HG02981 (cell line): ENCODE data around the gene TMEM101.
A peak's percentile ranks its signal among the peaks of the same experiment; 100 is the strongest.
"Not testable (repeated sequence)": the region's sequence is repeated elsewhere in the genome, so short reads cannot be mapped to it uniquely, and the experiment has no call there.

ENCODE experiments used
- ATAC-seq: cut with Tn5 transposase; IDR thresholded peaks from one replicate; pipeline ENCODE4 v1.9.1; 2021; ENCODE audit warnings: mild to moderate bottlenecking, moderate library complexity; ENCODE audit not compliant: unreplicated experiment

Gene TMEM101

GRCh38 chr17:44024271-44024663 lies 9.5 kb upstream of the TMEM101 start:
- ATAC-seq, result no peak

GRCh38 chr17:44023545-44024270 lies 8.9 kb upstream of the TMEM101 start:
- no peak for ATAC-seq

GRCh38 chr17:44022246-44022645 lies 7.5 kb upstream of the TMEM101 start:
- ATAC-seq, result no peak

- not testable (repeated sequence) for ATAC-seq
Measured at GRCh38 chr17:44021227-44021626, 6.5 kb upstream of the TMEM101 start.

GRCh38 chr17:44014133-44014436 lies 678 bp downstream of the TMEM101 start:
- ATAC-seq, result no peak

GRCh38 chr17:44012874-44013273 lies 1.9 kb downstream of the TMEM101 start:
- ATAC-seq, result no peak

GRCh38 chr17:44012391-44012790 lies 2.4 kb downstream of the TMEM101 start:
- no peak for ATAC-seq

- no peak for ATAC-seq
Measured at GRCh38 chr17:44011876-44012275, 2.9 kb downstream of the TMEM101 start.

- ATAC-seq, result no peak
Measured at GRCh38 chr17:44010966-44011647, 3.7 kb downstream of the TMEM101 start.

GRCh38 chr17:44008205-44008909 lies 6.4 kb downstream of the TMEM101 start:
- no peak for ATAC-seq

GRCh38 chr17:44007346-44008204 lies 7.2 kb downstream of the TMEM101 start:
- no peak for ATAC-seq

GRCh38 chr17:44006598-44007345 lies 8.0 kb downstream of the TMEM101 start:
- ATAC-seq, result peak; percentile 45

GRCh38 chr17:44006272-44006597 lies 8.5 kb downstream of the TMEM101 start:
- ATAC-seq, result no peak

GRCh38 chr17:44005527-44006271 lies 9.1 kb downstream of the TMEM101 start:
- ATAC-seq, result no peak

GRCh38 chr17:44004761-44005526 lies 9.8 kb downstream of the TMEM101 start:
- ATAC-seq, result no peak

GRCh38 chr17:44004077-44004760 lies 10.5 kb downstream of the TMEM101 start, which contains the start of gene NAGS:
TSS of gene NAGS (plus strand) at chr17:44004622. CDS start at chr17:44004664, 42 bp downstream.
- no peak for ATAC-seq

GRCh38 chr17:44002141-44002848 lies 12.5 kb downstream of the TMEM101 start:
- ATAC-seq, result no peak

GRCh38 chr17:44001461-44001920 lies 13.3 kb downstream of the TMEM101 start:
- no peak for ATAC-seq
